ENCODE data around the gene ALOX12B. TPM values are rescaled to one million over a fixed set of nuclear protein-coding genes. Genes with fewer than 3 reads are reported as not detected.

The ALOX12B gene
- total RNA-seq, 1 donor from 2014 or later: not detected

DNA sequence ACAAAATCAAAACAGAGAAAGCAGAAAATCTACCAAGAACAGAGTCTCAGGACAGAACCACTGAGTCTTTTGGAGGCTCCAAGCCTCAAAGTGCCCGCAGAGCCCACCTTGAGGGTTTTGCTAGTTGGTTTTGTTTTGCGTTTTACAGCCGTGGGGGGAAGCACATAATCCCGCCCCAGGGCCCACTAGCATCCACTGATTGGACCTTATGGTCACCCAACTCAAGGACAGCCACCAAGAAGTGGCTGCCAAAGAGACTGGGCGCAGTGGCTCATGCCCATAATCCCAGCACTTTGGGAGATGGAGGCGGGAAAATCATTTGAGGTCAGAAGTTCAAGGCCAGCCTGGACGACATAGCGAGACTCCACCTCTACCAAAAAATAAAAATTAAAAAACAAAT is 38.8 kb downstream of the ALOX12B start:
- H3K4me3 Mint-ChIP-seq: no peak overlapping the region
- H3K27me3 Mint-ChIP-seq (ENCODE audit: low read depth): peaks cover 40% of the 10 kb centered on the region
- no peaks in the 10 kb centered on the region for H3K4me1 Mint-ChIP-seq
- no peak overlapping the region for H3K27ac Mint-ChIP-seq
- TF ChIP-seq, protein P1, sequence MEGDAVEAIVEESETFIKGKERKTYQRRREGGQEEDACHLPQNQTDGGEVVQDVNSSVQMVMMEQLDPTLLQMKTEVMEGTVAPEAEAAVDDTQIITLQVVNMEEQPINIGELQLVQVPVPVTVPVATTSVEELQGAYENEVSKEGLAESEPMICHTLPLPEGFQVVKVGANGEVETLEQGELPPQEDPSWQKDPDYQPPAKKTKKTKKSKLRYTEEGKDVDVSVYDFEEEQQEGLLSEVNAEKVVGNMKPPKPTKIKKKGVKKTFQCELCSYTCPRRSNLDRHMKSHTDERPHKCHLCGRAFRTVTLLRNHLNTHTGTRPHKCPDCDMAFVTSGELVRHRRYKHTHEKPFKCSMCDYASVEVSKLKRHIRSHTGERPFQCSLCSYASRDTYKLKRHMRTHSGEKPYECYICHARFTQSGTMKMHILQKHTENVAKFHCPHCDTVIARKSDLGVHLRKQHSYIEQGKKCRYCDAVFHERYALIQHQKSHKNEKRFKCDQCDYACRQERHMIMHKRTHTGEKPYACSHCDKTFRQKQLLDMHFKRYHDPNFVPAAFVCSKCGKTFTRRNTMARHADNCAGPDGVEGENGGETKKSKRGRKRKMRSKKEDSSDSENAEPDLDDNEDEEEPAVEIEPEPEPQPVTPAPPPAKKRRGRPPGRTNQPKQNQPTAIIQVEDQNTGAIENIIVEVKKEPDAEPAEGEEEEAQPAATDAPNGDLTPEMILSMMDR (IDR thresholded peaks at IDR 0.05; ENCODE audit: unreplicated experiment): no peak
- H3K9me3 Mint-ChIP-seq: no peaks in the 10 kb centered on the region
- DNase-seq (ENCODE audit: low spot score in 2 of 2, unreplicated experiment in 2 of 2): no peak
- no peaks in the 10 kb centered on the region for H3K36me3 Mint-ChIP-seq

DNA sequence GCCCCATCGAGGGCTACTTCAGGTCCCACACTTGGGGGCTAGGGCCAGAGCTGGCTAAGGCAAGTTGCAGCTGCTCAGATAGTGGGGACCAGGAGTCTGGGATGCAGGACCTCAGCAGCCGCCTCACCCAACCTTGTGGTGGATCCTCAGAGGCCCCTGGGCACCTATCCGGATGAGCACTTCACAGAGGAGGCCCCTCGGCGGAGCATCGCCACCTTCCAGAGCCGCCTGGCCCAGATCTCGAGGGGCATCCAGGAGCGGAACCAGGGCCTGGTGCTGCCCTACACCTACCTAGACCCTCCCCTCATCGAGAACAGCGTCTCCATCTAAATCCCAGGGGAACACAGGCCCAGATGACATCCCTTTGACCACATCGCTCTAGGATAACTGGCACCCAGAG is 39.3 kb downstream of the ALOX12B start:
- no peak for DNase-seq (ENCODE audit: low spot score in 2 of 2, unreplicated experiment in 2 of 2)
- Mint-ChIP-seq H3K36me3 (no peaks in the 10 kb centered on the region), H3K9me3 (no peaks in the 10 kb centered on the region), H3K4me3 (no peak overlapping the region), H3K27me3 (ENCODE audit: low read depth) (peaks cover 43% of the 10 kb centered on the region), H3K27ac (no peak overlapping the region), H3K4me1 (no peaks in the 10 kb centered on the region)
- TF ChIP-seq, protein P1 (IDR thresholded peaks at IDR 0.05; ENCODE audit: unreplicated experiment): no peak

DNA sequence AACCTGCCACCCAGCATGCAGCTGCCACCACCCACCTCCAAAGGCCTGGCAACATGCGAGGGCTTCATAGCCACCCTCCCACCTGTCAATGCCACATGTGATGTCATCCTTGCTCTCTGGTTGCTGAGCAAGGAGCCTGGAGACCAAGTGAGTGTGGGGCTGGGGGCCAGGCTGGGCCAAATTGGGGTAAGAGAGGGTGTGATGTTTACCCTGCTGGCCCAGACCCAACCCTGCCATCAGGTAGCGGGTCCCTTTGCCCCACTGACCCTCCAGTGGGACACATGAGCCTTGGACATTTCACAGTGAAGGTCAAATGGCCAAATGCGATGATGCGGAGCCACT is 39.8 kb downstream of the ALOX12B start:
- TF ChIP-seq, protein P1 (IDR thresholded peaks at IDR 0.05; ENCODE audit: unreplicated experiment): no peak
- H3K27ac Mint-ChIP-seq: no peak overlapping the region
- peaks cover 43% of the 10 kb centered on the region for H3K27me3 Mint-ChIP-seq (ENCODE audit: low read depth)

DNA sequence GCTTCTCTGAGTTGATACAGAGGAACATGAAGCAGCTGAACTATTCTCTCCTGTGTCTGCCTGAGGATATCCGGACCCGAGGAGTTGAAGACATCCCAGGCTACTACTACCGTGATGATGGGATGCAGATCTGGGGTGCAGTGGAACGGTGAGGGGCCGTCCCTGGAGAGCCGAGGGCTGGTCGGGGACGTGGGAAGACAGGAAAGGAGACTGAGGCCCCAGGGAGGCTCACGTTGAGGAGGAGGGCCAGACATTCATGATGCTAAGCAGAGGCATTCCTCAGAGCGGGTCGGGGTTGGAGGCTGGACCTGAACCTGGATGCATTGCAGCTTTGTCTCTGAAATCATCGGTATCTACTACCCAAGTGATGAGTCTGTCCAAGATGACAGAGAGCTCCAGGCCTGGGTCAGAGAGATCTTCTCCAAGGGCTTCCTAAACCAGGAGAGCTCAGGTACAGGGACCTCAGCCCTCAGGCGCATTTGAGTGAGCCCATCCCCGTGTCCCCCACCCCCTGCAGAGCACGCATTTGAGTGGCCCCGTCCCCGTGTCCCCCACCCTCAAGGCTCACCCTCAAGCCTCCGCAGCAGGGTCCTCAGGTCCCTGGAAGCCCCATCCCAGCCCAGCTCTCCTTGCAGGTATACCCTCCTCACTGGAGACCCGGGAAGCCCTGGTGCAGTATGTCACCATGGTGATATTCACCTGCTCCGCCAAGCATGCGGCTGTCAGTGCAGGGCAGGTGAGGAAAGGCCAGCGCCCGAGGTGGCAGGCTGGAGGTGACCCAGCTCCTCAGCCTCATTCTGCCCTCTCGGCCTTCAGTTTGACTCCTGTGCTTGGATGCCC is 40.4 kb downstream of the ALOX12B start:
- Mint-ChIP-seq H3K9me3 (no peaks in the 10 kb centered on the region), H3K4me3 (no peak overlapping the region), H3K4me1 (no peaks in the 10 kb centered on the region), H3K36me3 (no peaks in the 10 kb centered on the region), H3K27me3 (ENCODE audit: low read depth) (peaks cover 43% of the 10 kb centered on the region), H3K27ac (no peak overlapping the region)
- DNase-seq (ENCODE audit: low spot score in 2 of 2, unreplicated experiment in 2 of 2): no peak
- TF ChIP-seq, protein P1 (IDR thresholded peaks at IDR 0.05; ENCODE audit: unreplicated experiment): no peak

More for the DNA sequence above, 39.8 kb downstream of the ALOX12B start:
- H3K4me3 Mint-ChIP-seq: no peak overlapping the region
- no peaks in the 10 kb centered on the region for H3K9me3 Mint-ChIP-seq
- no peak for DNase-seq (ENCODE audit: low spot score in 2 of 2, unreplicated experiment in 2 of 2)
- no peaks in the 10 kb centered on the region for H3K36me3 Mint-ChIP-seq
- H3K4me1 Mint-ChIP-seq: no peaks in the 10 kb centered on the region

DNA sequence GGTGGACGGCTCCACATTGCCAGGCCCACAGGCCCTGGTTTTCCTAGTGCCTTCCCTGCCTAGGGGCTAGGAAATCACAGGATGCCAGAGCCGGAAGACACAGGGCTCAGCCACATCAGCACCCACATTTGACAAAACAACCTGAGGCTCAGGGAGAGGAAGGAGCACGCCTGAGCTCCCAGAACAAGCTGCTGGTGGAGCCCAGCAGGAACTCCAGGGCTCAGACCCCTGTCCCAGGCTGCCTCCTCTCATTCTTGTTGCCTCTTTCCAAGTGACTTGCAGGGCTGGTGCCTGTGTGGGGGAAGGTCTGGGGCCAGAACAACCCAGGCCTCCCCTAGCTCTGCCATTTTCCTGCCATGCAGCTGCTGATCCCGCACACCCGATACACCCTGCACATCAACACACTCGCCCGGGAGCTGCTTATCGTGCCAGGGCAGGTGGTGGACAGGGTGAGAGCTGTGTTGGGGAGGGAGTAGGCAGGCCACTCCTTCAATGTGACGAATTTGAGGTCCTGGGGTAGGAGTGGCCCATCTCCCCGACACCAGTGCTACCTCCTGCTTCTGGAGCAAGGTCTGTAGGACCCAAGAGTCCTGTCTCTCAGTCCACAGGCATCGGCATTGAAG is 41.1 kb downstream of the ALOX12B start:
- Mint-ChIP-seq H3K27me3 (ENCODE audit: low read depth) (peaks cover 37% of the 10 kb centered on the region), H3K36me3 (no peaks in the 10 kb centered on the region), H3K4me1 (peaks cover under 1% of the 10 kb centered on the region), H3K9me3 (no peaks in the 10 kb centered on the region), H3K4me3 (no peak overlapping the region), H3K27ac (no peak overlapping the region)
- no peak for DNase-seq (ENCODE audit: low spot score in 2 of 2, unreplicated experiment in 2 of 2)
- TF ChIP-seq, protein P1 (IDR thresholded peaks at IDR 0.05; ENCODE audit: unreplicated experiment): no peak
